ENCODE measurements around the gene LAMA2. TPM values are rescaled to one million over a fixed set of nuclear protein-coding genes. Genes with fewer than 3 reads are reported as not detected.

The LAMA2 gene
- total RNA-seq, 1 donor from 2014 or later: 0.58 TPM

DNA sequence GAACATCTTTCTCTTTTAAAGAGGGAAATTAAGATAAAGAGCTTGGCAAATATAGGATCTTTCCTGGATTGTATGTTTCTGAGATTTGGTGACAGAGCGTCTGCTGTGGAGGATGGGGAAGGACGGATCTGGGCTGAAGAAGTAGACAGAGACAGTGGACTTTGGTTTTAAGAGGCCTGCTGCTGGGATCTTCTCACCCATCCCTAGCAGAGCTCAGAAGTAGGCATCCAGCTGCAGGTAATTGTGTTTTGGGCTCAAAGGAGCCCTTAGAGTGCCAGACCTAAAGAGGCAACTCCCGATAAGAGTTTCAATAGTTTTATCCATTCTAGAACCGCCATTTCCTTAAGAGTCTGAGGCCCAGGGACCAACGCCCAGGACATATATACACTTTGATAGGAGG lies 20.8 kb downstream of the LAMA2 start:
- no peak for DNase-seq (ENCODE audit: extremely low read depth, low read depth, low spot score)

DNA sequence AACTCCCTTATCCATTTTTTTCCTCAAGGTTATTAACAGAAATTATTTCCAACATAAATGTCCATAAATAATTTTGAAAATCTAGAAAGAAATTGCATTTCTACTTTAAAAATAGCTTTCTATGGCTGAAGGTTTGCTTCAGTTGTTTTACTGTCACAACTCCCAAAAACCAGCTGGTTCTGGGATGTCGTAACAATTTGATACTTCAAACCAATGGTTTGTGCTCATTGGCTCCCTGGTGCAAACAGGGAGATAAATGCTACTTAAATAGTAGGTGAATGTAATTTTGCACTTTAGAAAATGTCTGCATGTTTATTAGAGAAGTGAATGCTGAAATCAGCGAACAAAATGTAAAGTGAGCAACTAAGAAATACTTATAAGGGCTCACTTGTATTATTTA lies 31.1 kb downstream of the LAMA2 start:
- DNase-seq (ENCODE audit: extremely low read depth, low read depth, low spot score): no peak

DNA sequence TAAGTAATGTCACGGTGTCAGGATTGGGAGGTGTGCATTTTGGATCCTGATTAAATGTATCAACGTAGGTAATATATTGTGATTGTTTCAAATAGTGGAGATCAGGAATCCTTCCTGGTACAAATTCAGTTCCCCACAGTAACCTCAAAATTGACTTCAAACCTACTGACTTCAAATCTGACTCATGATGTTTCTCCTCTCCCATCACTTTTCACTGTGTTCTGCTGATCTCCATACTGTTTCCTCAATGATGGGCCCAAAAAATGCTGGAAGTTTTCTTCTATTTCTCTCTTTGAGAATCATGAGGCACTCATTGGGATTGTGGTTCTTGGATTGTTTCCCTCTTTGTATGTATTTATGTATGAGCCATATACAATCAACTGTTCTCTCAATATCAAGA lies 35.9 kb downstream of the LAMA2 start:
- DNase-seq (ENCODE audit: extremely low read depth, low read depth, low spot score): no peak

DNA sequence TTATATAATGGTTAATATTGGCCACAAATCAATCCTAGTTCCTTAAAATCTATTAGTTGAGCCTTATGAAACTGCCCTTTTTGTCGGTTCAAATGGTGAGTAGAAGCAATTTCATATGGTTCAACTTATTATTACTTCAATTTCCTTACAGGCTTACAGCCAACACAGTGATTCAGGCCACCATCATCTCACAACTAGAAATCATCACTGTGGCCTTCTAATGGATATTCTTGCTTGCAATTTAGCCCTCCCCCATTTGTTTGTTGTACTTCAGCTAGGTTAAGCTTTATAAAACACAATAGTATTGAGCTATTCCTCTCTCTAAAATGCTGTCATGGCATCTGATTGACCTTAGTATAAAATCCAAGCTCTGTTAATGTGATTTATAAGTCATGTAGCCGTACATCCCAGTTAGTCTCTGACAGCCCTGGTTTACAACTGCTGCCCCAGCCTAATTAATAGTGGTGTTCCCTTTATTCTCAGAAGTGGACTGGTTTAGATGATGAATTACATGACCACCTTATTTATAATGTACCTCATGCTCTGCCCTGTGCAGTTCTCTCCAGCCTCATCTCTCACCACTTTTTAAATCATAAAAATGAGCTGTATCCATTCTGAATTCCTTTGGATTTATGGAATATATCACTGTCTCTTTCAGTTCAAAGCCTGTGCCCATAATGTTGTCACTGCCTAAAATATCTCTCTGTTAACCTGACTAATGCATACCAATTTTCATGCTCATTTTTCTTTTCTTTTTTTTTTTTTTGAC lies 36.7 kb downstream of the LAMA2 start:
- DNase-seq (ENCODE audit: extremely low read depth, low read depth, low spot score): no peak

DNA sequence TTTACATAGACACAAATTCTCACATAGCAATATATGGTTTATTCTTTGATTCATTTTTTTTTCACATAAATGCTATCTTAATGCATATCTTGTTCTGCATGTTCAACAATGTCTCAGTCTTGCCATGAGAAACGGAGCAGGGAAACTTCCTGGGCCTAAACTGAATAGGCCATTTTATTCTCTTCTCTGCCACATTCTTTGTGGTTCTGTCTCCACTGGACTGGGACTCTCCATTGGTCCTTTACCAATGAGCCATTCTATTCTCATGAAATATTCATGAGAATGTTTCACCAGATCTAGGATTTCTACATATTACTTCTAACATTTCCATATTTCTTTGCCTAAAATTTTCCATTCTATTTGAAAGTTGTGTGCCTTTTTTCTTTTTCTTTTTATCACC lies 42.8 kb downstream of the LAMA2 start:
- no peak for DNase-seq (ENCODE audit: extremely low read depth, low read depth, low spot score)

DNA sequence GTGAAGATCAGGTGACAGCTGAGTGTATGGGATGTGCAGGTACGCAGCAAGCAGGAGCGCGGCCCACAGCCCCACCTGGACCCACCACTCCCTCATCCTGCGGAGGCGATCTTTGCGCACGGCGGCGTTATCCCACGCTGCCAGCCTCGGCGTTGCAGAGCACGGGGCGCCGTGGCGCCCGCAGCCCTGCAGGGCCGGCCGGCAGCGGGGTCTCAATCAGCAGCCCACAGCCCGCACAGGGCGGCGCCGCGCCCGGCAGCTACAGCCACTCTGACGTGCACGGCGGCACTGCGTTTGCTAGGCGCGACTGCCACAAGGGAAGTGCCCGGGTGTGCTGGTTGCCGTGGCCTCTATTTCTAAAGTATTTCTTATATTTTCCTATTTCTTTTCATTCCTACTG lies 46.9 kb downstream of the LAMA2 start:
- DNase-seq (ENCODE audit: extremely low read depth, low read depth, low spot score): no peak

DNA sequence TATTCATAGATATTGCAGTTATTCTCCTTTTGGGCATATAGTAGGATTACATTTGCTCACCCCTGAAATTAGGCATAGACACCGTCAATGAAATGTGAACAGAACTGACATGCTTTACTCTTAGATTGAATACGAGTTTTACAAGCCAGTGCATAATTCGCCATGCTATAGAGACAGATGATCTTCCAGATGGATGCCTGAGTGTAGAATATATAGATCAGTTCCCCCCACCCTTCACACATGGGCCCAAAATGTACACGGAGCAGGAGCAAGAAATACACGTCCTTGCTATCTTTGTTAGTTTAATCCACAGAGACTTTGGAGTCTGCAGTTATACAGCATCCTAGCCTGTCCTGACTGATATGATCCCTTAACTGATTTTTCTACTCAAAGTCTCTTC lies 47.4 kb downstream of the LAMA2 start:
- DNase-seq (ENCODE audit: extremely low read depth, low read depth, low spot score): no peak

DNA sequence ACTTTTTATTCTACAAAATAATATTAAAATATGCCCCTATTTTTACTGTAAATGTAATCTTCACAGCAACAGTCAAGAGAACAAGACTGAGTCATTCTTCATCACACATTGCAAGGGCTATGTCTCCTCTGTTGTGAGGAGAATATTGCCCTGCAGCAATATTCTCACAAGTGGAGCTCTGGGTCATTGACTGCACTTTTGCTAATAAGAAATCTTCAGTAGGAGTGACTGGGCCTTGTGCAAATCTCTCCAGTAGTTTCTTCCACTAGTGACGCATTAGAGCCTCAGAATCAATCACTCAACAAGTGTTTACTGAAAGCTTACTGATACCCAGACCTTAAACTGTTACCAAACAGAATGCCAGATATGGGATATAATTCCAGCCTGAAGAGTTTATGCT lies 49.1 kb downstream of the LAMA2 start:
- DNase-seq (ENCODE audit: extremely low read depth, low read depth, low spot score): no peak

DNA sequence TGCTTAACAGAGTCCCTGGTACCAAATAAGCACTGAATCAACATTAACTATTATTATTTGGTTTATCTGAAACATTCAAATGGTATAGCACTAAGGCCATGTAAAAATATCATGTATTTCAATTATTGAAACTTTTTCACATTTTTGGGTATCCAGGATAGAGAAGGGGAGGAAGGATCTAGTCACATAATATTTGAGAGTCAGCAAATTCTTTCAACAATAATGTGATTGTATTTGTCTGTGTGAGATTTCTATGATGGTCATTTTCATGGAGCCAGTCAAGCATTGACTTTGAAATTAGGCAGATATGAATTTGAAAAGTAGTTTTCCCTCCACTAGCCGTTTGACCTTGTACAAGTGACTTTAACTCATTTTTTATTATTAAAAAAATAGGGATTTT lies 67.9 kb downstream of the LAMA2 start:
- no peak for DNase-seq (ENCODE audit: extremely low read depth, low read depth, low spot score)

DNA sequence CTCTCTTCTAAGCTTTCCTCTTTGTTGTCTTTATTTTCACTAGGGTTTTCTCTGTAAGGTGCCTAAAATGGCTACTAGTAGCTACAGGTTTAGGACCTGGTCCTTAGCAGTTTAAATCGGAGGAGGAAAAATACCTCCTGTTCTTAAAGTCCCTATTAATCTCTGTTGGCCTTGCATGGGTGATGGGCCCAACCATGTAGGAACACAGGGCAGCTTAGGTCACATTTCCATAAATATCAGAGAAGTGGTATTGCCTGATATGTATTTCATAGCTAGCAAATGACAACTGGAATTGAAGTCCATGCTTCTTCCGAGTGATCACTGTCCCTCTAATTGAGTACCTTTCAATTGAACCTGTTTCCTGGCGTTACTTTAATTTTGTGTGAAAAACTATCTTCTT lies 70.0 kb downstream of the LAMA2 start:
- no peak for DNase-seq (ENCODE audit: extremely low read depth, low read depth, low spot score)

DNA sequence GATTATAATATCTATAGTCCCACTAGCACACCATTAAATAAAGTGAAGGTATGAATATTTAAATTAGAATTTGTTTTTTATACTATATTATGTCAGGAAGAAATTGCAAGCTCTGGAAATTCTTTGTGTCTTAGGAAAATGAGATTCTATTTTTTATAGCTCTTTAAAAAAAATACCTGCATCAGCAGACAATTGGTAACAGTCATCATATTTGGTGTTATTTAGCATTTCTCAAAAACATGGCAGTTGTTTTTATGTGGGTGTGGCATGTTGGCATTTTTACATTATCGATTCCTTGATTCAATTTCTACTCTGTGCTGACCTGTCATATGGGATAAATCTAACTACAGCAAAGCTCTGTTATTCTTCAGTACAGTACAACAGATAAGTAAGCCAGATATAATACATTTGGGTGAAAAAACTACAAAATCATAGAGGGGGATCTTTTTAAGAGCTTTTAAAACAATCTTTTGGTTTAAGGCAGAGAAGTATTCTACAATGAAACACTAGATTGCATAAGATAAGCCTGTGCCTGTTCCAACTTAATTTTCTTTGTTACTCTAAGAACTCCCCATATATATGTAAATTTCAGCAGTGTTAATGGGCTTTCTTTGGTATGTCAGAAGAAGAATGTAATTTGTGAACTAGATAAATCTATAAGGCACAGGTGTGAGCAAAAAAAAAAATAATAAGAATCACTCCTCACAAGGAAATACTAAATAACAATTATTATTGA lies 71.5 kb downstream of the LAMA2 start:
- no peak for DNase-seq (ENCODE audit: extremely low read depth, low read depth, low spot score)

DNA sequence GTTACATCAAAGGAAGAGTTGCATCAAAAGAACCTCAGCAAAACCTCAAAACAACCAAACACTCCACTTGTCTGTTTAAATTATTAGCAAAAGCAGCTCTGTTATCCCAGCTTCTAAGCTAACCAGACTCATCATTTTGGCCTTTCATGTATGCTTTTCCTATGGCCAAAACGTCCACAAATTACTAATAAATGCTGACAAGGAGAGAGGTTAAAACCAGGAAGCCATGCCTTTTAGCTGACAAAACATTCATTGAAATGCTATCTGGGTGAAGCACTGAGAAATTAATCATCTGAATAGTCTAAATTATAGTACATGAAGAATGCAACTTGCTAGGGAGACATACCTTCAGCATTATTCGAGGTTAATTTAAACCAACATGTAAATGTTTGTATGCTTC lies 80.6 kb downstream of the LAMA2 start:
- DNase-seq (ENCODE audit: extremely low read depth, low read depth, low spot score): no peak

DNA sequence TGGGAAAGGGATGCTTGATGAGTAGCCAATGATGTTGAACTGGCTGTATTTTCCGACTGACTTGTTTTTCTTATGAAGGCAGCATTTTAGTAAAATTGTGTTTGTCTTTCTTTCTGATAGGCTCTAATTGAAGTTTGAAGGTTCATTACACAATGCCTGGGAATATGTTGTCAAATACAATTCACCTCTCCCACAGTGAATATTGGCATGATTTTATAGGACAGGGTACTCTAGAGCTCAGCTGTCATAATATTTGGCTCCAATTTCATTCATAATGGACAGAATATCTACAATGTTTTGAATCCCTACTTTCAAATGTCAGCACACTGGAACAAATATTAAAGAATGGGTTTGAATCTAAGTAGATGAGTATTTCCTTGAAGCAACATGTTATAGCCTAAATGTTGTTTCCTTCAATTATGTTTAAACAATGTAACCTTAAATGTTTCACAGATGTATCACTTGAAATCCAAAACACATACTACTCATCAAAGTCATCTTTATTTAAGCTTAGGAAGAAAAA lies 81.4 kb downstream of the LAMA2 start:
- DNase-seq (ENCODE audit: extremely low read depth, low read depth, low spot score): no peak

DNA sequence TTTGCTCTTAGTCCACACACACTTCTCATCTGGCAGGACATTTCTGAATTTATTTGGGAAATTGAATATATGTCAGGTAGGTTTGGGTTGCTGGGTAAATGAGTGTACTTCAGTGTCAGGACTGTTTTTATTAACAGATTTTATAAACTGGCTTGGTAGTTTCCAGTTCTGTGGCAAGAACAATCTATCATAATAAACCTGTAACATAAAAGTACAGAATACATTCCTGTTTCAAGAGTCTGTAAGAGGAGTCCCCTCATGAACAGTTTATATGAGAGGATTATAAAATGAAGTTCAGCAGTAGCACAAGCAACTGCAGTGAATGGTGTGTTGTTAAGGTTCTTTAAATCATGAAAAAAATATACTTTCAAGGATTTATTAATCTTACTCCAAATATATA lies 81.8 kb downstream of the LAMA2 start:
- DNase-seq (ENCODE audit: extremely low read depth, low read depth, low spot score): no peak

DNA sequence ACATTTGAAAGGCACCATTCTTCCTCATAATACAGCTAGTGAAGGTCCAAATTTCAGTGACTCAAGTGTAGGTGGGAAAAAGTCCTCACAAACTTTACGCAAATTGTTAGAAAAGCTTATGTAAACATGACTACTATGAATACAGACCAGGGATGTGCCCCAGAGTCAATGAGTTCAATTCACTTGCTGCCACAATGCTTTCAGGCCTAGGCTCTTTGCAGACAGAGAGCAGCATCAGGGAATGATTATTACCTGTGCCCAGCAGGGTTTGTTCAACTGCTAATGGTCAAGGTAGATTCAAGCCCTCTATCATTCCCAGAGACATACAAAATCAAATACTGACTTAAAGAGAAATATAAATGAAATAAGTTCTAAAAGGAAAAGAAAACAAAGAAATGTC lies 84.0 kb downstream of the LAMA2 start:
- DNase-seq (ENCODE audit: extremely low read depth, low read depth, low spot score): no peak

DNA sequence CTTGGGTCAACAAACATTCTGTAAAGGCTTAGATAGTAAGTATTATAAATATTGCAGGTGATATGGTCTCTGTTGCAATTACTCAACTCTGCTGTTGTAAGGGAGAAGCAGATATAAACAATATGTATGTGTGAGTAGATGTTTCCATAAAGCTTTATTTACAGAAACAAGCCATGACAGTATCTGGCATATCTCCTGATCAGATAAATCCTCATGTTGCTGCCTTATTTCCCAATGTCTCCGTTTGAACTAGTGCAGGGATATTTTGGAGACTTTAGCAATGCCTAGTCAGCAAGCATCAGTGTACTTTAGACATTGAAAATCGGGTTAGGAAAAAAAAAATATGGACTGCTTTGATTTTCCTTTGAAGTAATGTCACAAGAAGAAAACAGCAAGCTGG lies 96.1 kb downstream of the LAMA2 start:
- DNase-seq (ENCODE audit: extremely low read depth, low read depth, low spot score): no peak

DNA sequence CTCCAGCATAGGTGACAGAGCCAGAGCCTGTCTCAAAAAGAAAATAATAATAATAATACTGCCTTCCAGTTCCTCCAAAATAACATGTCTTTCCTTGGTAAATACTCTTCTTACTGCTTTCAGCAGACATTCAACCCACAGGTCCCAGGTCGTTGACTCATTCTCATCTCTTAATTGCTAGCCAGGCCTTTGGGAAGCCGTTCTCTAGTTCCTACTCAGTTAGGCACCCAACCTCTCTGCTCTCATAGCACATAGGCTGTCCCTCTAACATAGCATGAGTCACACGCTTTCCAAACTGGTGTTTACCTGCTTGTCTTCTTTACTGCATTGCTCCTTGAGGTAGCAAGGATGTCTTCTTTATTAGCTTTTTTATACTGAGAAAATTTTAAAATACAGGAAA lies 98.8 kb downstream of the LAMA2 start:
- no peak for DNase-seq (ENCODE audit: extremely low read depth, low read depth, low spot score)

DNA sequence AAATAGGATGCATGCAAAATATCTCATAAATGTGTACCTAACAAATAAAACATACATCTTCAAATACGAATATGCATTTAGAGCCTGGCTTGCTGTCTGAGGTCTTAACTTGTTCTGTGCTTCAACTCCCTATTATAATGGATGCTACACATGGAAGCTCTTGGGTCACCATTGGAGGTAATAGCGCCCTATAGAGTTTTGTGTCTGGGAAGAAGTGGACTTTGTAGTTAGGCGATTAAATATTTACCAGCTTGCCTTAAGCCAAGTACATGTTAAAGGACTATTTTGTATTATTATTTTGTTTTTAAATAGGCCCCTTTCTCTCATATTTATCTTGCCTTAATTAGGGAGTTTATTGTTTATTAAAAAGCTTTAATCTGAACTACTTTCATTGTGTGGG lies 107.4 kb downstream of the LAMA2 start:
- no peak for DNase-seq (ENCODE audit: extremely low read depth, low read depth, low spot score)

DNA sequence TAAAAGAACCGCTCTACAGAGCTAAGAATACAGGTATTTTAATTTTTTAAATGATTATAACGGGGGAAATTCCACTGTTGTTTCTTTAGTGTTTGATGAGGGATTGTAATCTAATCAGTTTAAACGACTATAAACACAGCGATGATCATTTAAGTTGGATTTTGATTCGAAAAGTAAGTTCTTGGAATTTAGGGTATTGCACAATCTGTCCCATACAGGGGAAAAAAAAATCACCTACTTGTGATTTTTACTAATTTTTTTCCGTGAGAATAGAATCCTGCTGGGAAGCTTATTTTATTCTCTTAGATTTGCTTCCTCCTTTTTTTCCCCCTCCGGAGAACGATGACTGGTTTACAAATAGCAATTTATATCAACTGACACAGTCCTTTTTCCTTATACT lies 108.0 kb downstream of the LAMA2 start:
- no peak for DNase-seq (ENCODE audit: extremely low read depth, low read depth, low spot score)

DNA sequence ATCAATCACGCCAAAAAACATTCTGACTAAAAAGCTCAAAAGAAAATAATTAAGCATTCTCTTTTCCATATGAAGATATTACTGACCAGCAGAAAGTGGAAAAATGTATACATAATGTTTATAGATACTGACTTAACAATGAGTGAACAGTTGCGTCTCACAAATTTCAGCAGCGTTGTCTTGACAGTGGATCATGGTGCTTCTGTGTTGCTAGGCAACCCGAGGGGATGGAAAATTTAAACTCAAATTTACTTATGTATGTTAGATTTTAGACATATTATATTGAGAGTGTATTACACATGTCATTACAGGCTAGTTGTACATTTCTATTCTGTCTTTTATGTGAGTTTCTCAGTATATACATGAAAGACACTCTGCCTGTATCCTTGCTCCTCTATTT lies 110.2 kb downstream of the LAMA2 start:
- DNase-seq (ENCODE audit: extremely low read depth, low read depth, low spot score): no peak

DNA sequence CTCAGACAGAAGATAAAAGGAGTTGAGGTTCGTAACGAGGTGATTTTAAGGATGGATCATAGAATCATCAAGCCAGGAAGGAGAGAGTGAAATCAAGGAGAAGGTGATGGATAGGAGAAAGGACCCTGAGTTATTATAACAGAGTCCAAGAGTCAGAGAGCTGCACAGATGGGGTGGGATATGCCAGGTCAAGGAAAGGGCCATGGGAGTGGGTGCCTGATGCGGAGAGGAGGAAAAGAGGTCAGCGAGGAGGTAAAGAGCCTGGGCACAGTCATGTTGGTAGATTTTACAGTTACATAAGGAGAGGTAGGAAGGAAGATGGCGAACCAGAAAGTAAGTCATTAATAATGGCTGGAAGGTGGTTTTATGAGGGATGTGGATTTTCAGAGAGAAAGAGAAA lies 114.9 kb downstream of the LAMA2 start:
- no peak for DNase-seq (ENCODE audit: extremely low read depth, low read depth, low spot score)
